GM12878 (cell line): ENCODE data around the gene NRXN3. TPM values are rescaled to one million over a fixed set of nuclear protein-coding genes. Genes with fewer than 3 reads are reported as not detected.

ENCODE experiments used
- ATAC-seq: fragments of 200-7000 bp; cut with Tn5 transposase; 3 replicates; pipeline ENCODE4 v1.9.1; 2020; ENCODE audit warnings: mild to moderate bottlenecking, moderate library complexity
- BruUV-seq: library from RNA; stranded (reverse); fragments of 400-500 nt; replicated peaks from 2 replicates; lab custom pipeline; 2021; lab: Mats Ljungman, UMichigan
- CTCF ChIA-PET: fragments of 300-600 bp; sonication (Branson Sonifier 250); formaldehyde crosslinking; extraction: SDS; loops from one replicate; lab custom pipeline; 2021; ENCODE audit warnings: inconsistent platforms; lab: Yijun Ruan, JAX
- POLR2A ChIA-PET: fragments of 350-600 bp; formaldehyde crosslinking; extraction: SDS; loops from one replicate; lab custom pipeline; 2021; ENCODE audit warnings: inconsistent platforms; lab: Charles Lee
- RAD21 ChIA-PET: fragments of 300-600 bp; sonication (Branson Sonifier 250); formaldehyde crosslinking; loops from one replicate; lab custom pipeline; 2023; ENCODE audit warnings: antibody characterized with exemption; ENCODE audit not compliant: unreplicated experiment; lab: Charles Lee
- SMC1A ChIA-PET: fragments of 300-600 bp; sonication (Branson Sonifier 250); formaldehyde crosslinking; loops from one replicate; lab custom pipeline; 2023; ENCODE audit not compliant: unreplicated experiment, uncharacterized antibody; lab: Charles Lee
- DNase-seq: peaks from one replicate; pipeline ENCODE4 v3.0.0-alpha.2; 2011; ENCODE audit warnings: low read depth, low spot score
- FAIRE-seq: peaks from 3 replicates; lab custom pipeline; 2011; peaks lifted over from hg19 to GRCh38; lab: Jason Lieb, UNC
- H2AFZ ChIP-seq: 2 replicates; pipeline ENCODE4 v1.6.0; 2011; ENCODE audit warnings: low read depth, low read length, control low read depth; ENCODE audit not compliant: control insufficient read depth
- H3K27ac ChIP-seq: 2 replicates; pipeline ENCODE4 v1.5.1; 2011; ENCODE audit warnings: control low read depth; ENCODE audit not compliant: control insufficient read depth, insufficient read depth
- H3K27me3 ChIP-seq, 2 experiments: replicated peaks in 1 of 2; 2 replicates each; pipeline versions ENCODE4 v1.6.0 to v1.6.1; 2011; ENCODE audit warnings: low read length in 1 of 2; ENCODE audit not compliant: control insufficient read depth in 2 of 2, insufficient read depth in 2 of 2
- H3K36me3 ChIP-seq, 2 experiments: 2 replicates each; pipeline ENCODE4 v1.5.1; 2011; ENCODE audit warnings: low read length in 1 of 2; ENCODE audit not compliant: control insufficient read depth in 2 of 2, insufficient read depth in 2 of 2
- H3K4me1 ChIP-seq: 2 replicates; pipeline ENCODE4 v1.6.1; 2011; ENCODE audit warnings: mild to moderate bottlenecking, low read length, moderate library complexity, mixed read lengths; ENCODE audit not compliant: control insufficient read depth, insufficient read depth
- H3K4me2 ChIP-seq: 2 replicates; pipeline ENCODE4 v1.6.0; 2011; ENCODE audit warnings: control low read depth; ENCODE audit not compliant: control insufficient read depth, insufficient read depth
- H3K4me3 ChIP-seq: fragments of 200-600 bp; sonication (generic); 2 replicates; pipeline ENCODE4 v1.5.1; 2016
- H3K79me2 ChIP-seq: 2 replicates; pipeline ENCODE4 v1.6.0; 2011; ENCODE audit warnings: low read length; ENCODE audit not compliant: control insufficient read depth, insufficient read depth
- H3K9ac ChIP-seq: 2 replicates; pipeline ENCODE4 v1.8.0; 2011; ENCODE audit warnings: low read length, control low read depth, mixed read lengths; ENCODE audit not compliant: control insufficient read depth, insufficient read depth
- H3K9me3 ChIP-seq: replicated peaks from 3 replicates; pipeline ENCODE4 v1.5.1; 2011; ENCODE audit warnings: mild to moderate bottlenecking, low read length; ENCODE audit not compliant: control insufficient read depth, insufficient read depth
- H4K20me1 ChIP-seq: 2 replicates; pipeline ENCODE4 v1.6.0; 2011; ENCODE audit not compliant: control insufficient read depth, insufficient read depth
- CBFB ChIP-seq: IDR thresholded peaks from 2 replicates; pipeline ENCODE4 v1.6.1; 2016; ENCODE audit warnings: antibody characterized with exemption, low read depth
- CHD4 ChIP-seq: fragments of 200-600 bp; sonication (generic); IDR thresholded peaks from 2 replicates; pipeline ENCODE4 v1.6.1; 2016; ENCODE audit warnings: mild to moderate bottlenecking
- FOS ChIP-seq: IDR thresholded peaks from 3 replicates; pipeline ENCODE4 v1.6.1; 2011; ENCODE audit warnings: borderline replicate concordance; ENCODE audit not compliant: insufficient read length; ENCODE audit errors: extremely low read depth
- FOXM1 ChIP-seq: IDR thresholded peaks from 2 replicates; pipeline ENCODE4 v1.6.1; 2012; ENCODE audit warnings: low read depth, mild to moderate bottlenecking, inconsistent platforms, low read length, moderate library complexity
- NFXL1 ChIP-seq: fragments of 450-650 bp; IDR thresholded peaks from 2 replicates; pipeline ENCODE4 v1.6.1; 2017; ENCODE audit warnings: antibody characterized with exemption, mild to moderate bottlenecking, borderline replicate concordance
- ZNF207 ChIP-seq: fragments of 450-650 bp; IDR thresholded peaks from 2 replicates; pipeline ENCODE4 v1.6.1; 2014; ENCODE audit warnings: antibody characterized with exemption, mild to moderate bottlenecking, borderline replicate concordance
- WGBS: methylation state at CpG from one replicate; pipeline ENCODE4 v1.1.6; 2016; ENCODE audit warnings: low lambda C conversion rate; ENCODE audit not compliant: insufficient replicate concordance, insufficient coverage; ENCODE audit errors: missing lambda C conversion rate; 5-methylcytosine and 5-hydroxymethylcytosine counted together
- in situ Hi-C: fragments of 300-500 bp; cut with MboI; formaldehyde crosslinking; loops from 9 replicates; pipeline ENCODE4 v1.14.3; 2018; ENCODE audit warnings: mixed read lengths
- intact Hi-C: fragments of 100-400 bp; cut with micrococcal nuclease; formaldehyde crosslinking; loops from one replicate; pipeline ENCODE4 v1.14.2; 2022; ENCODE audit not compliant: unreplicated experiment
- polyA plus RNA-seq, 11 experiments: library from polyadenylated mRNA; depleted of rRNA in 4 of 11; unstranded in 6 of 11; stranded (reverse) in 5 of 11; fragments of >200 nt; fragmentation: Nextera tagmentation in 4 of 11; fragmentation: Illumina TruSeq in 1 of 11; extraction: Ambion mirVana in 4 of 11; extraction: Trizol in 1 of 11; gene quantifications; 1 replicate in 1 of 11; 2 replicates in 10 of 11; pipeline versions ENCODE4 v1.2.1 to v1.2.3, GENCODE V29; 2011 to 2016; ENCODE audit warnings: inconsistent platforms in 2 of 11, missing spikeins in 2 of 11, low read depth in 1 of 11
- total RNA-seq, 4 experiments: library from RNA; depleted of rRNA in 3 of 4; stranded (reverse); fragments of >200 nt in 3 of 4; fragmentation: Illumina TruSeq in 1 of 4; extraction: Trizol in 1 of 4; gene quantifications; 2 replicates each; pipeline versions ENCODE4 v1.2.1 to v1.2.3, GENCODE V29; 2013 to 2021
- TF ChIP-seq, protein P1 (sequence below): fragments of 150-350 bp; IDR thresholded peaks from 2 replicates; pipeline ENCODE4 v1.6.1; 2014; ENCODE audit warnings: mild to moderate bottlenecking, low read depth, low read length
- TF ChIP-seq, protein P2 (sequence below): fragments of 450-650 bp; formaldehyde crosslinking; IDR thresholded peaks from 2 replicates; pipeline ENCODE4 v1.4.0; 2022; ENCODE audit warnings: mild to moderate bottlenecking, moderate library complexity
- TF ChIP-seq, protein P3 (sequence below): IDR thresholded peaks from 2 replicates; pipeline ENCODE4 v1.6.1; 2011; ENCODE audit warnings: borderline replicate concordance, low read depth, mild to moderate bottlenecking, moderate library complexity, low read length; ENCODE audit not compliant: insufficient read depth, poor library complexity, severe bottlenecking
- TF ChIP-seq, protein P4 (sequence below): fragments of 450-650 bp; conservative IDR thresholded peaks from 2 replicates; pipeline ENCODE4 v1.6.1; 2017; ENCODE audit warnings: mild to moderate bottlenecking, moderate library complexity
- TF ChIP-seq, protein P5 (sequence below): fragments of 450-650 bp; IDR thresholded peaks from 2 replicates; pipeline ENCODE4 v1.6.1; 2016; ENCODE audit warnings: mild to moderate bottlenecking, moderate library complexity, borderline replicate concordance

The NRXN3 gene
- total and polyA plus RNA-seq, 10 of the 15 experiments (the other 5 are each of a cell fraction or from before 2014, with no cell fraction given), result 0.52 to 3.3 (median 1.4) TPM

DNA sequence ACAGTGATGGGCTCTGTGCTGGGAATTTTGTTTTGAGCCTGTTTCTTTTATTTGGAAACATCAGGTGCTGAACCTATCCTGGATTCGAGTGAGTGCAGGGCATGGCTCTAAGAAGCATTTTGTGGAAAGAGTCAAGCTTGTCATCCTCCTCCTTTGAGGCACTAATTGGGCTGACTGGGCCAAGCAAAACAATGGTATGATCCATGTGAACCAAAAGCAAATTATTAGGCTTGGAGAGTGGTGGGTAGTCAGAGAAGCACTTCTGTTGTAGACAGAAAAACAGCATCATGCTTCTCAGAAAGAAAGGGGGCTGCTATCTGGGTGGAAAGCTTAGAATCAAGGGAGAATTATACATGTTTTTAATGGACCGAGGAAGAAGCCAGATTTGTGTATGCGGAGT lies 1559.6 kb downstream of the NRXN3 start:
- no TSS peak for BruUV-seq
- no peaks in the 10 kb centered on the region for H3K27me3 ChIP-seq
- intact Hi-C loops, result no loop called here
- ChIA-PET RAD21 (no interaction called here), CTCF (no interaction called here), POLR2A (no interaction called here), SMC1A (no interaction called here)
- H3K4me1 ChIP-seq, result no peaks in the 10 kb centered on the region
- no peaks in the 10 kb centered on the region for H4K20me1 ChIP-seq
- ATAC-seq (no peak), FAIRE-seq (no peak), DNase-seq (no peak)
- no peaks in the 10 kb centered on the region for H3K36me3 ChIP-seq
- H3K9me3 ChIP-seq, result no peaks in the 10 kb centered on the region
- WGBS, result 51% methylated on average over 3 of the region's 3 CpGs
- no peak overlapping the region for H3K9ac ChIP-seq
- in situ Hi-C loops, result no loop called here
- H3K4me3 ChIP-seq, result no peak overlapping the region
- no peak overlapping the region for H3K4me2 ChIP-seq
- no peak overlapping the region for H3K27ac ChIP-seq
- H3K79me2 ChIP-seq, result no peaks in the 10 kb centered on the region
- no peak overlapping the region for H2AFZ ChIP-seq
- TF ChIP-seq FOXM1, result no peak
- TF ChIP-seq, protein P1, sequence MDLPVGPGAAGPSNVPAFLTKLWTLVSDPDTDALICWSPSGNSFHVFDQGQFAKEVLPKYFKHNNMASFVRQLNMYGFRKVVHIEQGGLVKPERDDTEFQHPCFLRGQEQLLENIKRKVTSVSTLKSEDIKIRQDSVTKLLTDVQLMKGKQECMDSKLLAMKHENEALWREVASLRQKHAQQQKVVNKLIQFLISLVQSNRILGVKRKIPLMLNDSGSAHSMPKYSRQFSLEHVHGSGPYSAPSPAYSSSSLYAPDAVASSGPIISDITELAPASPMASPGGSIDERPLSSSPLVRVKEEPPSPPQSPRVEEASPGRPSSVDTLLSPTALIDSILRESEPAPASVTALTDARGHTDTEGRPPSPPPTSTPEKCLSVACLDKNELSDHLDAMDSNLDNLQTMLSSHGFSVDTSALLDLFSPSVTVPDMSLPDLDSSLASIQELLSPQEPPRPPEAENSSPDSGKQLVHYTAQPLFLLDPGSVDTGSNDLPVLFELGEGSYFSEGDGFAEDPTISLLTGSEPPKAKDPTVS, result no peak
- no peak for TF ChIP-seq CHD4
- TF ChIP-seq, protein P2, sequence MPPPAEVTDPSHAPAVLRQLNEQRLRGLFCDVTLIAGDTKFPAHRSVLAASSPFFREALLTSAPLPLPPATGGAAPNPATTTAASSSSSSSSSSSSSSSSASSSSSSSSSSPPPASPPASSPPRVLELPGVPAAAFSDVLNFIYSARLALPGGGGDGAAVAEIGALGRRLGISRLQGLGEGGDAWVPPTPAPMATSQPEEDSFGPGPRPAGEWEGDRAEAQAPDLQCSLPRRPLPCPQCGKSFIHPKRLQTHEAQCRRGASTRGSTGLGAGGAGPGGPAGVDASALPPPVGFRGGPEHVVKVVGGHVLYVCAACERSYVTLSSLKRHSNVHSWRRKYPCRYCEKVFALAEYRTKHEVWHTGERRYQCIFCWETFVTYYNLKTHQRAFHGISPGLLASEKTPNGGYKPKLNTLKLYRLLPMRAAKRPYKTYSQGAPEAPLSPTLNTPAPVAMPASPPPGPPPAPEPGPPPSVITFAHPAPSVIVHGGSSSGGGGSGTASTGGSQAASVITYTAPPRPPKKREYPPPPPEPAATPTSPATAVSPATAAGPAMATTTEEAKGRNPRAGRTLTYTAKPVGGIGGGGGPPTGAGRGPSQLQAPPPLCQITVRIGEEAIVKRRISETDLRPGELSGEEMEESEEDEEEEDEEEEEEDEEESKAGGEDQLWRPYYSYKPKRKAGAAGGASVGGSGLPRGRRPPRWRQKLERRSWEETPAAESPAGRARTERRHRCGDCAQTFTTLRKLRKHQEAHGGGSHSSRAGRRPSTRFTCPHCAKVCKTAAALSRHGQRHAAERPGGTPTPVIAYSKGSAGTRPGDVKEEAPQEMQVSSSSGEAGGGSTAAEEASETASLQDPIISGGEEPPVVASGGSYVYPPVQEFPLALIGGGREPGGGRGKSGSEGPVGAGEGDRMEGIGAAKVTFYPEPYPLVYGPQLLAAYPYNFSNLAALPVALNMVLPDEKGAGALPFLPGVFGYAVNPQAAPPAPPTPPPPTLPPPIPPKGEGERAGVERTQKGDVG (CRISPR knock-in tag), result no peak
- TF ChIP-seq FOS, result no peak
- no peak for TF ChIP-seq NFXL1
- no peak for TF ChIP-seq ZNF207
- TF ChIP-seq, protein P3, sequence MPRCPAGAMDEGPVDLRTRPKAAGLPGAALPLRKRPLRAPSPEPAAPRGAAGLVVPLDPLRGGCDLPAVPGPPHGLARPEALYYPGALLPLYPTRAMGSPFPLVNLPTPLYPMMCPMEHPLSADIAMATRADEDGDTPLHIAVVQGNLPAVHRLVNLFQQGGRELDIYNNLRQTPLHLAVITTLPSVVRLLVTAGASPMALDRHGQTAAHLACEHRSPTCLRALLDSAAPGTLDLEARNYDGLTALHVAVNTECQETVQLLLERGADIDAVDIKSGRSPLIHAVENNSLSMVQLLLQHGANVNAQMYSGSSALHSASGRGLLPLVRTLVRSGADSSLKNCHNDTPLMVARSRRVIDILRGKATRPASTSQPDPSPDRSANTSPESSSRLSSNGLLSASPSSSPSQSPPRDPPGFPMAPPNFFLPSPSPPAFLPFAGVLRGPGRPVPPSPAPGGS, result no peak
- TF ChIP-seq, protein P4, sequence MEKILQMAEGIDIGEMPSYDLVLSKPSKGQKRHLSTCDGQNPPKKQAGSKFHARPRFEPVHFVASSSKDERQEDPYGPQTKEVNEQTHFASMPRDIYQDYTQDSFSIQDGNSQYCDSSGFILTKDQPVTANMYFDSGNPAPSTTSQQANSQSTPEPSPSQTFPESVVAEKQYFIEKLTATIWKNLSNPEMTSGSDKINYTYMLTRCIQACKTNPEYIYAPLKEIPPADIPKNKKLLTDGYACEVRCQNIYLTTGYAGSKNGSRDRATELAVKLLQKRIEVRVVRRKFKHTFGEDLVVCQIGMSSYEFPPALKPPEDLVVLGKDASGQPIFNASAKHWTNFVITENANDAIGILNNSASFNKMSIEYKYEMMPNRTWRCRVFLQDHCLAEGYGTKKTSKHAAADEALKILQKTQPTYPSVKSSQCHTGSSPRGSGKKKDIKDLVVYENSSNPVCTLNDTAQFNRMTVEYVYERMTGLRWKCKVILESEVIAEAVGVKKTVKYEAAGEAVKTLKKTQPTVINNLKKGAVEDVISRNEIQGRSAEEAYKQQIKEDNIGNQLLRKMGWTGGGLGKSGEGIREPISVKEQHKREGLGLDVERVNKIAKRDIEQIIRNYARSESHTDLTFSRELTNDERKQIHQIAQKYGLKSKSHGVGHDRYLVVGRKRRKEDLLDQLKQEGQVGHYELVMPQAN, result no peak
- TF ChIP-seq CBFB, result no peak
- TF ChIP-seq, protein P5, sequence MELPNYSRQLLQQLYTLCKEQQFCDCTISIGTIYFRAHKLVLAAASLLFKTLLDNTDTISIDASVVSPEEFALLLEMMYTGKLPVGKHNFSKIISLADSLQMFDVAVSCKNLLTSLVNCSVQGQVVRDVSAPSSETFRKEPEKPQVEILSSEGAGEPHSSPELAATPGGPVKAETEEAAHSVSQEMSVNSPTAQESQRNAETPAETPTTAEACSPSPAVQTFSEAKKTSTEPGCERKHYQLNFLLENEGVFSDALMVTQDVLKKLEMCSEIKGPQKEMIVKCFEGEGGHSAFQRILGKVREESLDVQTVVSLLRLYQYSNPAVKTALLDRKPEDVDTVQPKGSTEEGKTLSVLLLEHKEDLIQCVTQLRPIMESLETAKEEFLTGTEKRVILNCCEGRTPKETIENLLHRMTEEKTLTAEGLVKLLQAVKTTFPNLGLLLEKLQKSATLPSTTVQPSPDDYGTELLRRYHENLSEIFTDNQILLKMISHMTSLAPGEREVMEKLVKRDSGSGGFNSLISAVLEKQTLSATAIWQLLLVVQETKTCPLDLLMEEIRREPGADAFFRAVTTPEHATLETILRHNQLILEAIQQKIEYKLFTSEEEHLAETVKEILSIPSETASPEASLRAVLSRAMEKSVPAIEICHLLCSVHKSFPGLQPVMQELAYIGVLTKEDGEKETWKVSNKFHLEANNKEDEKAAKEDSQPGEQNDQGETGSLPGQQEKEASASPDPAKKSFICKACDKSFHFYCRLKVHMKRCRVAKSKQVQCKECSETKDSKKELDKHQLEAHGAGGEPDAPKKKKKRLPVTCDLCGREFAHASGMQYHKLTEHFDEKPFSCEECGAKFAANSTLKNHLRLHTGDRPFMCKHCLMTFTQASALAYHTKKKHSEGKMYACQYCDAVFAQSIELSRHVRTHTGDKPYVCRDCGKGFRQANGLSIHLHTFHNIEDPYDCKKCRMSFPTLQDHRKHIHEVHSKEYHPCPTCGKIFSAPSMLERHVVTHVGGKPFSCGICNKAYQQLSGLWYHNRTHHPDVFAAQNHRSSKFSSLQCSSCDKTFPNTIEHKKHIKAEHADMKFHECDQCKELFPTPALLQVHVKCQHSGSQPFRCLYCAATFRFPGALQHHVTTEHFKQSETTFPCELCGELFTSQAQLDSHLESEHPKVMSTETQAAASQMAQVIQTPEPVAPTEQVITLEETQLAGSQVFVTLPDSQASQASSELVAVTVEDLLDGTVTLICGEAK, result no peak
